Fibroblast of skin of right biceps (primary cell): ENCODE results near the gene PCLAF.
"Not testable (repeated sequence)": the region's sequence is repeated elsewhere in the genome, so short reads cannot be mapped to it uniquely, and the experiment has no call there.

ENCODE experiments used
- DNase-seq: peaks from one replicate; pipeline ENCODE4 v3.0.0-alpha.2; 2013

Gene PCLAF, protein sequence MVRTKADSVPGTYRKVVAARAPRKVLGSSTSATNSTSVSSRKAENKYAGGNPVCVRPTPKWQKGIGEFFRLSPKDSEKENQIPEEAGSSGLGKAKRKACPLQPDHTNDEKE

DNA sequence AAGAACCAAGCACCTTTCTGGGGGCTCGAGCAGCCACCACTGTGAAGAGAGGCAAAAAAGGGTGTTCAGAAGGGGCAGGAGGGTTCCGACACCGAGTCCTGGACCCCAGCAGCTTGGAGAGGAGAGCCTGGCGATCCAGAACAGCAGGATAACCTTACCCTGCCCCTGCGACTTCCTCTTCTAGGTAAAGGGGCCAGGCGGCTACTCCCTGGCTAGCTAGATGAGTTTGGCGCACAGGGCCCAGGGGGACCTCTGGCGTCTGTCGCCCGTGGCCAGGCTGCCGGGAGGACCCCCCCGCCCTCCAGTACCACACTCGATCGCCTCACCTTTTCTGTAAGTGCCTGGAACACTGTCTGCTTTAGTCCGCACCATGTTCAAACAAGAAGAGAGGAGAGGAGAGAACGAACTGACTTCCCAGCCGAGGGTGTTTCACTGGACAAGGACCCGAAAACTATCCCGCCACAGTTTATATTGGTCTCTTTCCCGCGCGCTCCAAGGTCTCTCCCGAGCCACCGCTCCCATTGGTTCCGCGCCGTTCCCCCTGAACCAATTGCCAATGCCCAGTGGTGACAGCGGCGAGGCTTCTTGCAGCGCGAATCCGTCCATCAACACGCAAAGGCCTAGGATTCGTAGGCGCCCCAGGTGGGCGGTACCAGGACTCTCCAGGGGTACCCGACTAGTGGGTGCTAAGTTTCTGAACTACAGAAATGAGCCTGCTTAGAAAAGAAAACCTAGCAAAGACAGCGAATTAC, at the start of gene PCLAF:
Gene PCLAF (minus strand): TSS at position 442 of the 752 bp plus-strand sequence. CDS start 70 bp downstream, at position 372.
- DNase-seq = peak; percentile 97

GRCh38 chr15:64430000-64430735, 48.9 kb upstream of the PCLAF start:
- peak; percentile 91 for DNase-seq

DNA sequence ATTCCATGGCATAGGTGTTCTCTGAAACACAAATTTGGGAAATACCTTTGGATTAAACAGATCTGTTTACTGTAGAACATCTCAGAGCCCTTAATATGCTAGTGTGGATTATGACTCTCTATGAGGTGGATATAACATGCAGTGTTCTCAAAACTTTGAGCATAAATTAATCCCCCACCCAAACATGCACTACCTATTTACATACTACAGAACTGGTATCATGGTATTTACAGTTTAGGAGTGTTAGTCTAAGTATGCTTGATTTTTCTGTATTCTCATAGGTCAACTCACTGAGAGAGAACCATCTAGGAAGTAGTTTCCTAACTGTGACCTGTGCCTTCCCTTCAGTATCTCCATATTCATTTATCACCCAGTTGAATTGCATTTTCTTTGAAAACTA, 48.2 kb upstream of the PCLAF start:
- DNase-seq = no peak

GRCh38 chr15:64426845-64427465, 45.7 kb upstream of the PCLAF start:
- peak; percentile 47 for DNase-seq

- no peak for DNase-seq
Observed at GRCh38 chr15:64425221-64425620, 44.0 kb upstream of the PCLAF start.

GRCh38 chr15:64423970-64424369, 42.7 kb upstream of the PCLAF start:
- DNase-seq = no peak

- DNase-seq = no peak
Observed at GRCh38 chr15:64422697-64423096, 41.5 kb upstream of the PCLAF start.

DNA sequence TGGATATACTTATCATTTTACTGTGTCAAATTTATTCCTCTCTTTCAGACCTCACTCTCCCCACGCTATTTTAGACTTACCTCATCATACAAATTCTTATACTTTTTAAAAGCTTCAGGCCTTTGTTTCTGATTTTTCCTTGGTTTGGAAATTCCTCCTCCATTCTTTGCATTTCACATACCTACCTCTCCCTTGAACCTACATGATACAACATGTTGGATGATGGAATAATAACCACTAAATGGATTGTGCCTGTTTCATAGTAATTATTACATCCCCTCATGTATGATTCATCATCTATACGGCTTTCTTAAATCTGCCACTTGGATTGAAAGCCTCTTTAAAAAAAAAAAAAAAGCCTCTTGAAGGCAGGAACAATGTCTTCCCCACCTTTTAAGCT, 31.0 kb upstream of the PCLAF start:
- DNase-seq = no peak

GRCh38 chr15:64400583-64400982, 19.3 kb upstream of the PCLAF start:
- no peak for DNase-seq

- peak; percentile 64 for DNase-seq
Observed at GRCh38 chr15:64398575-64398974, 17.3 kb upstream of the PCLAF start.

DNA sequence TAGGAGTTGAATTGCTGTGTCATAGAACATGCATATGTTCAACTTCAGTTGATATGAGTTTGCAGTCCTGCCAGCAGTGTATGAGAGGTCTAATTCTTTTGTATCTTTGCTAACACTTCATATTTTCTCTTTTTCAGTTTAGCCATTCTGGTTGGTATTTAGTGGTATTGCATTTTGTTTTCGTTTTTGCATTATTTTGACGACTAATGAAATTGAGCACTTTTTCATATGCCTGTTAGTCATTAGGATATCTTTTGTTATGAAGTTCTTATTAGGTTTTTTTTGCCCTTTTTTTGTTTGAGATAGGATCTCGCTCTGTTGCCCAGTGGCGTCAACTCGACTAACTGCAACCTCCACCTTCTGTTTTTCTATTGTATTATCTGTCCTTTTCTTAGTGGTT, 15.5 kb upstream of the PCLAF start:
- DNase-seq = no peak

GRCh38 chr15:64392471-64392870, 11.2 kb upstream of the PCLAF start:
- DNase-seq = not testable (repeated sequence)

DNA sequence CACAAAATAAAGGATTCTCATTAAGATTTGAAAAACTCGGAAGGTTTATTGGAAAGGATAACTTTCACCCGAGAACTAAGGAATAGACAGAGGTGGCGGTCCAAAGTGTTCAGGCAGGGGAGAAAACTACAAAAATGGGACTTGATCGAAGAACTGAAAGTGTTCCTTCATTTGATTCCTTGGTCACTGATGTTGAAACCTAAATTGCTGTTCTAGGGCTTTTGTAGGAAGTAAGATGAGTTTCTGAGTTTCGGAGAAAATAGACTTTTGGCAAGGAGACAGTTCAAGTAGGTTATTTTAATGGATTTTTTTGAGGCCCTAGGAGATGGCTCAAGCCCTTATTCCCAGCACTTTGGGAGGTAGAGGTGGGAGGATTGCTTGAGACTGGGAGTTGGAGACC, 7.8 kb upstream of the PCLAF start:
- no peak for DNase-seq

DNA sequence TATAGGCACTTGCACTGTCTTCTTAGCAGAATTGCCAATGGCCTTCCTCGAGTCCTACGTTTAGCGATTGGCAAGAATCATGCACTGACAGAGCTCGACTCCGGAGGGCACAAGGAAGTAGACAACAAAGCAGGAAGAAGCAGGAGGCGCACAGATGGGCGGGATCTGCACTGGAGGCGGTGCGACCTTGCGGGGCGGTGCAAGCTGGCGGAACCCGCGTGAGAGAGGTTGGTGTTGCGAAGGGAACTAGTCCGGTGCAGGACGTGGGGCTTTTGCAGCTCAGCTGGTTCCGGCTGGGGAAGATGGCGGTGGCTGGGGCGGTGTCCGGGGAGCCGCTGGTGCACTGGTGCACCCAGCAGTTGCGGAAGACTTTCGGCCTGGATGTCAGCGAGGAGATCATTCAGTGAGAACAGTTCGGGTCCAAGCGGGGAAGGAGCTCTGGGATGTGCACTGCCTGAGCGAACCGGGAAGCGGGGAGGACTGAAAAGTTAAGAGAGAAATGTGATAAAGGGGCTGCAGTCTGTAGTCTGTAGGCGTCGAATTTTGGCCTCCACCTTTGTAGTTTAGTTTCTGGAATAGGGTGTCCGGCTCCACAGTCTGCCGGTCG, 6.4 kb upstream of the PCLAF start, which contains the start of gene TRIP4:
Gene TRIP4 (plus strand): TSS at position 275 of the 607 bp plus-strand sequence. CDS start 28 bp downstream, at position 303.
- DNase-seq = peak; percentile 97

DNA sequence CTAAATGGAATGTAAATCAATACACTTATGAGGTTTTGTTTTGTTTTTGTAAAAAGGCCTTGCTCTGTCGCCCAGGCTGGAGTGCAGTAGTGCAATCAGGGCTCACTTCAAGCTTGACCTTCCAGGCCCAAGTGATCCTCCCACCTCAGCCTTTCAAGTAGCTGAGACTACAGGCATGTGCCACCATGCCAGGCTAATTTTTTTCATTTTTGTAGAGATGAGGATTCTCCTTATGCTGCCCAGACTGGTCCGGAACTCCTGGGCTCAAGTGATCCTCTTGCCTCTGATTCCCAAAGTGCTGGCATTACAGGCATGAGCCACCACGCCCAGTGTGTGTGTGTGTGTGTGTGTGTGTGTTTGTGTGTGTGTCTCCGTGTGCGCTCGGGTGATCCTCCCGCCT, 5.0 kb upstream of the PCLAF start:
- DNase-seq = no peak

DNA sequence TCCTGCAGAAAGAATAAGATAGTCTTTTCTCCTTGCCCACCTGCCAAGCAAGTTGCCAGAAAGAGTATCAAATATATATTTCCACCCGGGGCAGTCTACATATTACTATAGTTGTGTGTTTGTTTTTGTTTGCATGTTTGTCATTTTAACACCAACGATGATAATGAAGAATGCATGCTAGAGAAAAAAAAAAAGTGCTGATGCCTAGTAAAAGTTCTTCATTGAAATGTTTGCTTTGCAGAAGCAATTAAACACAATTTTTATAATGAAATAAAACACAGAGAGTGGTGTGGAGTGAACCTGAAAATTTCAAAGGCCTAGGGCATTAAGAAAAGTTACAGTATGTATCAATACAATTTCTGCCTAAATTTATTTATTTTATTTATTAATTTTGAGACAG, 2.5 kb upstream of the PCLAF start:
- no peak for DNase-seq

DNA sequence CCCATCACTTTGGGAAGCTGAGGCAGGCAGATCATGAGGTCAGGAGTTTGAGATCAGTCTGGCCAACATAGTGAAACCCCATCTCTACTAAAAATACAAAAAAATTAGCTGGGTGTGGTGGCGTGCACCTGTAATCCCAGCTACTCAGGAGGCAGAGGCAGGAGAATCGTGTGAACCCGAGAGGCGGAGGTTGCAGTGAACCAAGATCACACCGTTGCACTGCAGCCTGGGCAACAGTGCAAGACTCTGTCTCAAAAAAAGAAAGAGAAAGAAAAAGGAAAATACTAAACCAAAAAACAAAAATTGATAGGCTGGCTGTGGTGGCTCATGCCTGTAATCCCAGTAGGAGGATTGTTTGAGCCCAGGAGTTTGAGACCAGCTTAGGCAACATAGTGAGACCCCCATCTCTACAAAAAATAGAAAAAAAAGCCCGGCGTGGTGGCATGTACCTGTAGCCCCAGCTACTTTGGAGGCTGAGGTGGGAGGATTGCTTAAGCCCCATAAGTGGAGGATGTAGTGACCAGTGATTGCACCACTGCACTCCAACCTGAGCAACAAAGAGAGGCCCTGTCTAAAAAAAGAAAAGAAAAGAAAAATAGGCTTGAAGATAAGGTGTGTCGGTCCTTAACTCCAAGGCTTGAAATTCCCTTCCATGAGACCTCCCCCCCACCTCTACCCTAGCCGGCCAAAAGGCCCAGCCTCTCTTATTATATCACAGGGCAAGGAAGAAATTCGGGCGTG, 941 bp downstream of the PCLAF start:
- not testable (repeated sequence) for DNase-seq

- peak; percentile 11 for DNase-seq
Observed at GRCh38 chr15:64379216-64379960, 1.9 kb downstream of the PCLAF start.

DNA sequence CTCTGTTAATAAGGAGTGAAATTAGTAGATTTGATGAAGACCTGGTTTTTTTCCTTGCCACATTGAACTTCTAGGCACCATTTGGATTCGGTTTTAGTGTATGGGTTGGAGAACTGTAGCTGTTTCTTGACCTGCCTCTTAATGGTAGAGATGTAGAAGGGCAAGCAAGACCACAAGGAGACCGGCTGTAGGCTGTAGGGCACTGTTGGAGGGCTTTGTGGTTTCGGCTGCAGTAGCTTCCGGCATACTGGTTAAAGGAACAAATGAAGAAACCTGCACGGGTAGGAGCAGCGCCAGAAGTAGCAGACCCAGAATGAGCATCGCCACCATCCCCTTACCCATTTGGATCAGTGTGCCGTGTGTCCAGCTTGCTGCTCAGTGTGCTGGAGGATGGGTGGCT, 7.9 kb downstream of the PCLAF start:
- no peak for DNase-seq

DNA sequence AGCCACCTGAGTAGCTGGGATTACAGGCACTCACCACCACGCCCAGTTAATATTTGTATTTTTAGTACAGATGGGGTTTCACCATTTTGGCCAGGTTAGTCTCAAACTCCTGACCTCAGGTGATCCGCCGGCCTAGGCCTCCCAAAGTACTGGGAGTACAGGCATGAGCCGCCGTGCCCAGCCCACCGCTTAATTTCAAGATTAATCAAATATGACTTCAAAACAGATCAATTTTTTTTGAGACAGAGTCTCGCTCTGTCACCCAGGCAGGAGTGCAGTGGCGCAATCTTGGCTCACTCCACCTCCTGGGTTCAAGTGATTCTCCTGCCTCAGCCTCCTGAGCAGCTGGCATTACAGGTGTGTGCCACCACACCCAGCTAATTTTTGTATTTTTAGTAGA, 9.9 kb downstream of the PCLAF start:
- not testable (repeated sequence) for DNase-seq

GRCh38 chr15:64369078-64369607, 12.1 kb downstream of the PCLAF start:
- DNase-seq = no peak
